22Rv1 (cell line): Measurements from ENCODE around the gene GTF2E1.

Source experiments
- H3K27ac ChIP-seq: fragments of 450-650 bp; 2 replicates; pipeline ENCODE4 v1.5.1; 2017
- CTCF ChIP-seq: fragments of 450-650 bp; IDR thresholded peaks from 2 replicates; pipeline ENCODE4 v1.5.1; 2017; ENCODE audit warnings: mild to moderate bottlenecking
- ZFX ChIP-seq: fragments of 450-650 bp; IDR thresholded peaks from 2 replicates; pipeline ENCODE4 v1.6.1; 2017; ENCODE audit warnings: antibody characterized with exemption, borderline replicate concordance

The GTF2E1 gene

DNA sequence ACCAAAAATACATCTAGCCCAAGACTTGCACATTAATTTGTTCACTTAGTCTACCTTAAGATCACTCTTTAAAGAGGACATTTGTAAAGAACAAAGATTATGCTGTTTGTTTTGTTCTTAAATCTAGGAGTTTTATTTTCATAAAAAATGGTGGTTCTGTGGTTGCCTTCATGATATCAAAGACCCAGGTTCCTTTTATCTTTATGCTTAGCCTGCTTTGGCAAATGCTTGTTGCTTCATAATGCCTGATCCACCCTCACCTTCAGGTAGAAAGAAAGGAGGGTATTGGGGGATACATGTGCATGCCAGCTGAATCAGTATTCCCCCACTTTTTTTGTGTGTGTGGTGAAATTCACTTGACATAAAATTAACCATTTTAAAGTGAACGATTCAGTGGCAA lies 48.5 kb downstream of the GTF2E1 start:
- no peak overlapping the region for H3K27ac ChIP-seq
- TF ChIP-seq ZFX, result no peak

DNA sequence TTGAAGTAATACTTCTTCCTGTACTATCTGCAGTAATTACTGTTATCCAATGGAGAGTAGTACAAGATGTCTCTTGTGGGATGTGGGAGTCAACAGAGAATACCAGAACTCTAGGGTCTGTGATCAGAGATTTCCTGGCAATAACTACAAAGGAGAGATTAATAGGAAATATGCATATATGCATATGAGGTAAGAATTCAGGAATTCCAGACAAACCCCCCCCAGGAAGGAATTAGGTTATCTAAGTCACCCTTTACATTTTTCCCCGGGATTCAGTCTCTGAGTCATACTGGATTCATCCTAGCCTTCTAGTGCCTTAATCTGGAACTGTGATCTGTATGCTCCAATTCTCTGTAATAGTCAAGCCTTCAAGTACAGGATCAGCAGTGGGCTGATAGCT lies 49.4 kb downstream of the GTF2E1 start:
- no peak overlapping the region for H3K27ac ChIP-seq
- TF ChIP-seq ZFX, result no peak
- TF ChIP-seq CTCF, result no peak

GRCh38 chr3:120793601-120794000 lies 51.1 kb downstream of the GTF2E1 start:
- TF ChIP-seq CTCF (no peak), ZFX (no peak)

GRCh38 chr3:120795017-120795648 lies 52.6 kb downstream of the GTF2E1 start:
- no peak for TF ChIP-seq ZFX
- TF ChIP-seq CTCF, result peak; percentile 78

More at GRCh38 chr3:120793601-120794000, 51.1 kb downstream of the GTF2E1 start:
- H3K27ac ChIP-seq, result no peak overlapping the region

GRCh38 chr3:120795959-120796358 lies 53.4 kb downstream of the GTF2E1 start:
- TF ChIP-seq ZFX (no peak), CTCF (no peak)
- peak overlapping the region; percentile 67 for H3K27ac ChIP-seq

More at GRCh38 chr3:120795017-120795648, 52.6 kb downstream of the GTF2E1 start:
- peak overlapping the region; percentile 67 for H3K27ac ChIP-seq

DNA sequence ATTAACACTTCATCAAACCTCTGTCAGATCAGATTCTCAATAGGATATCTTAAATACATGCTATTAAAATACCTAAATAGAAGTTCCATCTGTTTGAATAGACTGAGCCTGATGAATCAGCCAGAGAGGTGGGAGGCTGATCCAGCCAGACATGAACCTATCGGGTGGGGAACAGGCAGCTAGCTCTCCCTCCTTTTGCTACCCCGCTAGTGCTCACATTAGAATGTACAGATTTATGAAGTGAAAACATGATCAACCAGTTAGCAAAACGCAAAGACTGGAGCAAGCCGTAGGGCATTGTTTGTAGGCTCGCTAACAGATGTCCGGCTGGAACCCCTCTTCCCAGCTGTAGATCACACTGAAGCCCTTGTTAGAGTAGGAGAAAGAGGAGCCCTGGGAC lies 54.4 kb downstream of the GTF2E1 start:
- H3K27ac ChIP-seq, result peak overlapping the region; percentile 67
- TF ChIP-seq CTCF (no peak), ZFX (no peak)

DNA sequence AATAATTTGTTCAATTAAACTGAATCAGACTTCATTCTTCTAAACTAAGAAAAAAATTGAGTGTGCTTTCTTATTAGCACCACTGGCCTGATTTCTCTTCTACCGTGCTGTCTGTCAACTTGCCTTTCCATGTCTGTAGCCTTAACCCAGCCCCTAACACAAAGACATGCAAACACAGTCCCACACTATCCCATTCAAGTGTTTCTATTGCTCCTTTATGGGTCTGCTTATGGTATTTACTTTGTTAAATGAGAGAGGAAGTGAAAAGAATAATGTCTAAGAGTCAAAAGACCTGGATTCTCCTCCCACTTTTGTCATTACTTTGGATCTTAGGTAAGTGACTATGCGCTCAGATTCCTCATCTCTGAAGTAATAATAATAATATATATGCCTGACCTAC lies 55.3 kb downstream of the GTF2E1 start:
- TF ChIP-seq CTCF, result no peak
- TF ChIP-seq ZFX, result no peak
- no peak overlapping the region for H3K27ac ChIP-seq

GRCh38 chr3:120798346-120798745 lies 55.8 kb downstream of the GTF2E1 start:
- TF ChIP-seq CTCF (no peak), ZFX (no peak)
- no peak overlapping the region for H3K27ac ChIP-seq
